AG08396 (cell line): ENCODE measurements around the gene RHO.
A peak's percentile ranks its signal among the peaks of the same experiment; 100 is the strongest.

Experiments
- DNase-seq: peaks from one replicate; pipeline ENCODE4 v3.0.0; 2012; ENCODE audit warnings: low spot score, mixed read lengths

Gene RHO

DNA sequence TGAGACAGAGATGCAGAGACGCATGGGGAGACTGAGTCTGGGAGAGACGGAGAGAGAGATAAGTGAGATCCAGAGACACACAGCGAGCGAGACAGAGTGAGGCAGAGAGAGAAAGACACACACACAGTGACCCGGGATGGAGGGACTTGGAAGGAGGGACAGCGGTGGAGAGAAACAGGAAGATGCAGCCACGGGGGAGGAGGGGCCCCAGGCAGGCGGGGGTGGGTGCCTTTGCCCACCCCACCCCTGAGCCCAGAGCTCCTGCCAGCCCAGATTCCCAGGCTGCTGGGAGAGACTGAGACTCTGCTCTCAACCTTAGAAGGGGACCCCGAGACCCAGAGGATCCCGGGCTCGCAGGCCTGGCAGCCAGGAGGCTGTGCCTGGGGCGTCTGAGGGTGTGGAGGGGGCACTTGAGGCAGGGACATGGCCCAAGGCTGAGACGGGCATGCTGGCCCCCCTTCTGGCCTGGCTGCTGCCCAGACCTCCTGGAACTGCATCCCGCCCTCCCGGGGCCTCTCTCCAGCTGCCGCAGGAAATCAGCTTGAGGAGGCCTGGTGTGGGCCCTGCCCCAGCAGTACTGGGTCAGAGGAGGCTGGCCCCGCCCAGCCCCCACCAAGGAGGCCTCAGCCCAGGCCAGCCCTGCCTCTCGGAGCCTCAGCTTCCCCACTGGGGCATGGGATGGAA, 32.6 kb downstream of the RHO start:
- DNase-seq: peak; percentile 92

DNA sequence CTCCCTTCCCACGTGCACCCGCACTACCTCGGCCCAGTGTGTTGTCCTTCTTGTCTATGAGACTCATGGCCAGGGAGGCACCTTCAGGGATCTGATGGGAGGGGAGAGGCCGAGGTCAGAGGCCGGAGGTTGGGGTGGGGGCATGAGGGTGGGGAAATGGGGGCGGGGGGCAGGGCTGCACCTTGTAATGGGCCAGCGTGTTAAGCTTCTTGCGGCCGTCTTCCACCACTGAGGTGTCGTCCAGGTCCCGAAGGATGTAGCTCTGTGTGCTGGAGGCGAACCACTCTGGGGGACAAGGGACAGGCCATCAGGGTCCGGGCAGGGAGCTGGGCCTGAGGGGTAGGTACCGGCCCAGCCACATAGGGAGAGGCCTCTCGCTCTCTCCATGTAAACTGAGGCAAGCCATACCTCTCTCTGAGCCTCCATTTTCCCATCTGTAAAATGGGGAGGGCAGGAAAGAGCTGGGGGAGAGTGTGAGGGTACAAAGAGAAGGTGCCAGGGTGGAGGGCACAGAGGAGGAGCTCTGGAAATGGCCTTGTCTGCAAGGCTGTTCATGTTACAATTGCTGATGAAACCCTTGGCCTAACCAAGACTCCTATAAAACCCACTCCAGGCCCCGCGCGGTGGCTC, 33.3 kb downstream of the RHO start:
- no peak for DNase-seq

DNA sequence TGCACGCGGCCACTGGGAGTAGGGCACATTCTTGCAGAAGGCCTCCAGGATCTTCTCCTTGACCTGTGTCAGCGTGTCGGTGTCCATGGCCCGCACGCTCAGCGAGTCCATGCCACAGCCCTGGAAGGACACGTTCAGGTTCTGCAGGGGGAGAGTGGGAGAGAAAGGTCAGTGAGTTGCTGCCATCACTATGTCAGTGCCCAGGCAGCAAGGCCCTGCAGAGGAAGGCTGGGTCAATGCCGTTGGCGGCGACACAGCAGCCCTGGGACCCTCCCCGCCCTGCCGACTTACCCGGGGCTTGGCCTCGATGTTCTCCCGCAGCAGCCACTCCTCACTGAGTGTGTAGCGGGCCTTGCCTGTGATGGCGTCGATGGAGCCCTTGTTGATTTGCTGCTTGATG, 34.4 kb downstream of the RHO start:
- no peak for DNase-seq

DNA sequence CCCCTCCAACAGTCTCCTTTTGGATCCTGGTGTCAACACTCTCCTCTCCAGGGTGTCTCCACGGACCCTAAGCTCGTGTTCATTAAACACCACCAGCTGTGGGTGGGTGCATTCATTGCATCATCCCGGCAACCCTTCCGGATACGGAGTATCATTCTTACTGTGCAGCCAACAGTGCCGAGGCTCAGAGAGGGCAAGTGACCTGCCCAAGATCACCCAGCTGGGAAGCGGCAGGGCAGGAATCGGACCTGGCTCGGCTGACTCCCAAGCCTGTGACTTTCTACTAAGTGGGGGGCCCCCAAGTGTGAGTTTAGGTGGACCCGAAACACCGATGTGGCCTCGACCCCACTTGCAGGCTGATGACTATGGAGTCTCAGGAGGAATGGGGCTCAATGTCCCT, 34.9 kb downstream of the RHO start:
- DNase-seq: no peak

DNA sequence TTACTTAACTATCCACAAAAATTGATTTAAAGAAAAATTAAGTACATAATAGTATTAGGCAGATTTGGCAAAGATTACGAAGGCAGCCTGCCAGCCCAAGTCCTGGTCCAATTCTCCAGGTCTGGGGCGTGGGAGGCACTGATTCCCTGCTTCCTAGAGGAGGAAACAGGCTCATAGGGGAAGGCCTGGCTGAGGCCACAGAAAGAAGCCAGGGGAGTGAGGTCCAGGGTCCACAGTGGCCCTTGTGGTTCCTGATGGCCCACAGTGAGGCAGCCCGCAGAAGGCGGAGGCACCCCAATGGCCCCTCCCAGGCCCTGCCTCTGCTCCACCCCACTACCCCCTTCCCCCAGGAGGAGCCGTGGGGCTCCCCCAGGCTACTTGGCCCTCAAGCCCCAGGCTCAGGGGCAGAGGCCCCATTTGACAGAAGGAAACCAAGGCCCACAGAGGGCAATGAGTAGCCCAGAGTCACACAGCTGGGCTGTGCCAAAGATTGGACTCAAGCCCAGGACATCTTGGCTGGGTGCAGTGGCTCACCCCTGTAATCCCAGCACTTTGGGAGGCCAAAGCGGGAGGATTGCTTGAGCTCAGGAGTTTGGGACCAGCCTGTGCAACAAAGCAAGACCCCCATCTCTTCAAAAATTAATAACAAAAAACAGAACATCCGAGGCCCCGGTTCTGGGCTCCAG, 35.6 kb downstream of the RHO start:
- DNase-seq: no peak

DNA sequence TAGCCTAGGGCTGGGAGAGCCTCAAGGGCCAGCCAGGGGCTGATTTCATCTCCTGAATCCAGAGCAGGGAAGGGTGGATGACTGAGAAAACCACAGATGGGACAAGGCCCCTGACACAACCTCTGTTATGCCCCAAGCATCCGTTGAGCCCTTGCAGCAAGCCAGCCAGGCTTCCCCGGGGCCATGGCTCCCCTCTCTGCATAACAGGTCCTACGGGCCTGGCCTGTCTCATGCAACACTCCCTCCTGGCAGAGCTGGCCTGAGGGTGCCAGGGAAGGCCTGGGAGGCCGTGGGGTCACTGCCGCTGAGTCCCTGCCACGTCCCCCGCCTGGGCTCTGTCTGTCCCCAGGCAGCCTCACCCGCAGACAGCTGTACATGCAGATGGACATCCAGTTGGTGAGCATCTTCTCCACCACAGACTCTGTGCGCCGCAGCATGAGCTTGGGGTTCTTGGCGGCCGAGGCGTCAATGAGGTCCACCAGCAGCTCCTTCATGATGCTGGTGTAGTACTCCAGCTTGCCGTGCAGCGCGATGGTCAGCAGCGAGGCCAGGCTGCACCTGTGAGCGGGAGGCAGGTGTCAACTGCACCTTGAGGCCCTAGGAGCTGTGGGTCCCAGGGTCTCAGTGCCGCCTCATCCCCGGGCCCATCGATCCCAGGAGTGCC, 36.7 kb downstream of the RHO start:
- no peak for DNase-seq

DNA sequence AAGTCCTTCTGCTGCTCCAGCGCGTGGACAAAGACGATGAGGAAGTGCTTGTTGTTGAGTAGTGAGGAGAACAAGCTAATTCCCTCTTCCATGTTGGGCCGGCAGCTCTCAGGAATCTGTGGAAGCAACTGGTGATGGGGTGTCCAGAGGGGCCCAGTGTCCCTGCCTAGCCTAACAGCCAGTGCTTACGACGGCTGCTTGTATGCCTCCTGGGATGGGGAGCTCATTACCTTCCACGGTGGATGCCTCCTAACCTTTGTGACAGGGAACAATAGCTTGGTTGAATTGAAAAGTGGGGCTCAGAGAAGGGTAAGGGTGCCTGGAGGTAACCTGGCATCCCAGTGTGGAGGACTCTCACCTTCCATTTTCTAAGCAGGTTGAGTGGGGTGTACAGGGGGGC, 37.5 kb downstream of the RHO start:
- no peak for DNase-seq

DNA sequence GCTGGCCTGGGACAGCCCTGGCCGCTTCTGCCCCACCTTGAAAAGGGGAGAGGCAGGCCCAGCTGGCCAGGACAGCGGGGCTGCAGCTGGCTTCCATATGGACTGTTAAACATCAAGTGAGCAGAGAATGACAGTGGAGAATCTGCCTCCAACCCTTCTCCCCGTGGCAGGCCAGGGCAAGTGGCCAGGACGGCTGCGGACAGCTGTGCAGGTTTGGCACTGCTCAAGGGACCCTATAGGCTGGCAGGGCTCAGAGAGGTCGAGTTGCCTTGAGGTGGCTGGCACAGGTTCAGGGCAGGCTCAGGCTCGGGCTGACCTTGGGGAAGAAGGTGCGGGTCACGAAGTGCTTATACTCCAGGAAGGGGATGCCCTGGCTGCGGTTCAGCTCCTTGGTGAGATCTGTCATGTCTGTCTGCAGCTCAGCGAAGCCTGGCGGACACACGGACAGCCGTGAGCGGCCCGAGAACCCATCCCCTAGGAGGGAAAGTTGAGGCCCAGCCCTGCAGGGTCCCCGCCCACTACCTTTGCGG, 38.8 kb downstream of the RHO start:
- DNase-seq: no peak

DNA sequence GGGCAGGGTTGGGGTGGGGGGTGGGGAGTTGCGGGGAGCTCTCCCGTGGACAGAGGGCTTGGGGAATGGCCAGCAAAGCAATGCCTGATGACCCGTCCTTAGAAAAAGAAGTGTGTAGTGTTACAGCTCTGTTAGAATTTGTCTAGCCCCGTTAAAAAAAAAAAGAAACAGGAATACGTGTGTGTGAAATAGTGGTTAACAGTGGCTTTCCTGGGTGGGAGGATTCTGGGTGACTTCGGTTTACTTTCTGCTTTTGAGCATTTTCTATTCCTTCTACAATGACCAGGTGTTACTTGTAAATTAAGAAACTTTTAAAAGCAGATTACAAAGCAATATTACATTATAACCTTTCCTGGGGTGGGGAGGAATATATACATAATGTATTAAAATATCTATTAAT, 39.5 kb downstream of the RHO start:
- DNase-seq: no peak

DNA sequence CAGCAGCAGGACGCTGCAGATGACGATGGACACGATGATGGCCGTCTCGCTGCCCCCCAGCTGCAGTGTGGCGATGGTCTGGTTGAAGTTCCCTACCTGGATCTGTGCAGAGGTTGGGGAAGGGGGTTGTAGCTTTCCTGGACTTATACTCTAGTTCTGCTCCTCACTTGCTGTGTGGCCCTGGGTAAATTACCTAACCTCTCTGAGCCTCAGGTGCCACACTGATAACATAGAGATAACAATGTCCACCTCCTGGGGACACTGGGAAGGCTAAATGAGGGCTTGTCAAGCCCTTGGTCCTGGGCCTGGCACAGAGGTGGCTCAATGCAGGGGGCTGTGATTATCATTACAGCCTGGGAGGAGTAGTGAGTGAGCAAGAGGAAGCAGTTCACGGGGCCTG, 41.4 kb downstream of the RHO start:
- DNase-seq: no peak

DNA sequence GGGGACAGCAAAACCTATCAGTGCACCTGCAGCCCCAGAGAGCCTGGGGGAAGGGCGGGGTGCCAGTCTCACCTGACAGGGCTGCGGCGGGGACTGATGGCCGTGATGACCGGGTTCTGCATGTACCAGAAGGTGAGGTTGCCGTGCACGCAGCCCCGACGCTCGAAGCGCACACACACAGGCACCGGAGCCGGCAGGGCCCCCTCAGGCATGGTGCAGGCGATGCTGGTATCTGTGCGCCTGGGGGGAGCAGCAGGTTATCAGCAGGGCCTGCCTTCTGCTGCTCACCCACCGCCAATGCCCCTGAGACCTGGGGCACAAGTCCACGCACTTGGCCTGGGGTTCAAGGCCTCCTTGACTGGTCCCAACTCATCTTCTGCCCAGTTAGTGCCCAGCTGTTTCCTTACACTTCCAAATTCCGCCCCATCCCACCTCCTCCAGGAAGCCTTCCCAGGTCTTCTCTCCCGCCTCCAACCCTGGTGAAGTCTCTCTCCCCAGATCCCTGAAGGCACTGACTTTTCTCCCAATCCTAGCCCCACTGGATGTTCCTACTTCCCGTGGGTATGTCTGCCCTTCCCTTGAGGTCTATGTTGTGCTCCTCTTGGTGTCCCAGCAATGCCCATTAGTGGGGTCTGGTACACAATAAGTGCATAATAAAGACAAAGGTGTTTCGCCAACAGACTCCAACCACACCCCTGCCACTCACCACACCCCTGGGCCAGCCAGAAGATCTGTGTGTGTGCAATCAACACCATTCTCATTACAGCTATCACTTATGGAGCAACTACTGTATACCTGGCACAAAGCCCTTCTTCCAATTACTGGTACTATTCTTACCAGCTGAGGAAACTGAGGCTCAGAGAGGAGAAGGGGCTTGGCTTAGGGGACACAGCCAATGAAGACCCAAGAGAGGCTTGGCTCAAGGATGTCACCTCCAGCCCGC, 43.4 kb downstream of the RHO start:
- no peak for DNase-seq

DNA sequence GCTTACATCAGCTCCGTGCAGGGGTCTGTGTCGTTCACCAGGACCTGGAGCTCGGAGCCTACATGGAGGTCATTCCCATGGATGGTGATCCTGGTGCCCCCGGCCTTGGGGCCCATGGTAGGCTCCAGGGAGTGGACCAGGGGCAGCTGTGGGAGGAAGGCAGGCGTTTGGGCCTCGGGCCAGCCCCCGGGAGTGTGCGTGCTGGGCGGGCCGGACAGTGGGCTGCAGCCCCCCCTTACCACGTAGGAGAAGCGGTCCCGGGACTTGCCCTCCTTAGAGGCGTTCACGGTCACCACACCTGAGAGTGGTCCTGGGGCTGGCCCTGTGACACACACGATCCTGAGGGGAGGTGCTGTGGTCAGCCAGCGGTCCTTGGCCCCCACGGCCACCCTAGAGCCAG, 44.2 kb downstream of the RHO start:
- DNase-seq: no peak

DNA sequence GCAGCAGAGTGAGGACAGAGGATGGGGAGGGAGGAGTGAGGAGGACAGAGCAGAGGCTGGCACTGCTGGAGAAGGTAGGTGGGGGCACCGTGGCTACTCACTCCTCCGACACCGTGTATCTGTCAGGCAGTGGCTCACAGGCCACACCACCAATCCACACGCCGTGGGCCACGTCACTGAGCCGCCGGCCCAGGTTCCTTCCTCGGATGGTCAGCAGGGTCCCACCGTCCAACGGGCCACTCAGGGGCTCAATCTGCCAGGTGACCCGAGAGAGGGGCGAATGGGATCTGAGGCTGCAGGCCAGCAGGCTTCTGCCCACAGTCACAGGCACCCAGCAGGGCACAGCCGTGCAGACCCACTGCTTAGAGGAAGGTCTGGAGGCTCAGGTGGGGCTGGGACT, 45.1 kb downstream of the RHO start:
- DNase-seq: no peak

DNA sequence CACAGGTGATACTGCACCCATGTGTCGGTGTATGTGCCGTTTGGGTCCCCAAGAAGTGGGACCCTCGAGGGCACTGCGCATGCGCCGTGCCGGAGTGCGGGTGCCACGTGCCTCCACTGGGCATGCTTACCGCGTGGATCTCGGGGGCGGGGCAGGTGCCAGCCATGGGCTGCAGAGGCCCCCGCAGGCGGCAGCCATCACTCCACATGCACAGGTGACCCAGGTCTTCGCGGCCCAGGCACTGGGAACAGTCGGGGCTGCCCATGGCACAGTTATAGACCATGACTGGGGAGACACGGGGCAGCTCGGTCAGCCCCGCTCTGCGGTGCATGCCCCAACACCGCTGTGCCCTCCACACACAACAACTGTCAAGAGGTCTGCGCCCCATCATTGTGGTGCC, 45.8 kb downstream of the RHO start:
- DNase-seq: no peak

DNA sequence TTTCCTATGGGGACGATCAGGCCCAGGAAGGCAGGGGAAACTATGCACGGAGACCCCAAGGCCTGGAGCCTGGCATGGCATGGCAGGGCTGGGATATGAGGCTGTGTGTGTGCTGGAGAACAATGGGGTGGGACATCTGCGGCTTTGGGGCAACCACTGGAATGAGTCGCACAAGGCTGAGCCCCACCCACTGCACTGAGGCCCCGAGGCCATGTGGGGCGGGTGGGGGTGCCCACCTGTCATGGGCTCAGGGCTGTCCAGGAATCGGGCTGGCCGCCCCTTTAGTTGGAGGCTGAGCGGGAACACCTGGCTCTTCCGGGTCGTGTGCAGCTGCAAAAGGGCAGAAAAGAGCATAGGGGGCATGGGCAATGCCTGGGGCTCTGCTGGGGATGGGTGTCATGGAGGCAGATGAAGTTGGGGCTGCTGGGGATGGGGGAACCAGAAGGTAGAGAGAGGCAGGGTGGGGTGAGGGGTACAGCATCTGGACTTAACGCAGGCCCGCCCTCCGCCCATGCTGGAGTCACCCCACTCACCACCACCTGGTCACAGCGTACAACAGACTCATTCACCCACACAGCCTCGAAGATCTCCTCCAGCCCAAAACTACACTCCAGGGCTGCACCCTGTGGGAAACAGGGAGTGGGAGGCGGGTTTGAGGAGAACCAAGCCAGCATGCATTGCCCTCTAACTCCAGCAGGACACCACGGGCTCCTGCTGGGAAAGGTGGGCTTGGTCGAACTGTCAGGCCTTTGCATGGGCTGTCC, 47.0 kb downstream of the RHO start:
- no peak for DNase-seq

DNA sequence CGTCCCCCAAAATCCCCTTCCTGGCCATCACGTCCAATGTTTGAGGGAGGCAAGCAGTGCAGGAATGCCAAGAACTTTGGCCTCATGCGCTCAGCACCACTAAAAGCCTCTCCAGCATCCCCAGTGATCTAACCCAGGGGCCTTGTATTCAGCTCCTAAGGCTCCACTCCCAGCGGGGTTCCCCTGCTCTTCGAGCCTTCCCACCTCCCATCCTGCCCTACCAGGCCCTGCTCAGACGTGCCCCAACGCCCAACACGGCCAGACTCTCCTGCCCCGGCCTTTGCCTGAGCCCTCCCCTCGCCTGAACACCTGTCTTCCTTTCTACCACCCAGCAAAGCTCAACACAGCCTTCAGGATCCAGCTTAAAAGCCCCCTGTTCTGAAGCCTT, 47.6 kb downstream of the RHO start:
- DNase-seq: no peak

DNA sequence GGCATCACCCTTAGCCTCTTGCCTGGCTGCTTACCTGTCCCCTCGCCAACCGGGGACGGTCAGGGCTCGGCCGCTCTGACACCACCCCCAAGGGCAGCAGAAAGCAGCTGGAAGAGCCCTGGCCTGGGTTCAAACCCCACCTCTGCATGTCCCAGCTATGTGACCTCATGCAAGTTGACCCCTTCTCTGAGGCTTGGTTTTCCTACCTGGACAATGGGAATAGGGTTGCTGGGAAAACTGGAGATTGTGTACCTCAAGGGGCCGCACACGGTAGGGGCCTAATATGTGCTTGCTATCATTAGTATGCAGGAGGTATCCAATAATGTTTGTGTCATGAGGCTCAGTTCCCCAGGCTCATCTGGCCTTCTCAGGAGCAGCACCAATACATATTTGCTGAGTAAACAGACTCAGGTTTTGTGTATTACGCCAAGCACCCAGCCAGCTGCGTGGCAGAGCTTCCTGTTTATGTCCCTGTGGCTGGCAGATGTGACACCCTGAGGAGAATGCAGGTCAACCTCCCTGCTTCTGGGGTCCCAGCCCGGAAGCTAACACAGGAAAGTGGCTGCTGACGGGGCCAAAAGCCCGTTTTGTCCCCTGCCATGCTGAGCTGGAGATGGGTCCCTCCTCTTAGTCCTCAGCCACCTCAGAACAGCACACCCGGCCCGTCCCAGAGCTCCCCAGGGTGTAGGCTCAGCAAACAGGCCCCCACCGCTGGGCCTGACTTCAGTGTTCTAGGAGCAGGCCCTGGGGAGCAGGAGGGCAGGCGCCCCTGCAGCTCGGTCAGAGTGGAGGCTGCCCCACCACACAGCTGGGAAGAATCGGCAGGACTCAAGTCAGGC, 48.3 kb downstream of the RHO start:
- no peak for DNase-seq

DNA sequence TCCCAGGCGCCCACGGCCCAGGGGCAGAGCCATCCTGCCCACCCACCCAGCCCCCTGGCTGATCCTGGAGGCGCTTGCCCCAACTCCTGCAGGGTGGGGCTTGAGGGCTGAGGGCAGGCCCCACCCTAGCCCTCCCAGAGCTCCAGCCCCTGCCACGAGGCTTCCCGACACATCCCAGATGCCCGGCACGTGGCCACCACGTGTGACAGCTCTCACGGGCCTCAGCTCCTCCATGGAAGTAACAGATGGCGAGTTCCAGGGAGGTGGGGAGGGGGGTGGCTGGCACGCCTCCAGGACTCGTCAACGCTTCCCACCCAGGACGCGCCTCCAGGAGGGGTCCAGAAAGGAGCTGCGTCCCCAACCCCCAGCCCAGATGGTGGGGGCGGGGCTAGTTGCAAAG, 48.9 kb downstream of the RHO start:
- no peak for DNase-seq

DNA sequence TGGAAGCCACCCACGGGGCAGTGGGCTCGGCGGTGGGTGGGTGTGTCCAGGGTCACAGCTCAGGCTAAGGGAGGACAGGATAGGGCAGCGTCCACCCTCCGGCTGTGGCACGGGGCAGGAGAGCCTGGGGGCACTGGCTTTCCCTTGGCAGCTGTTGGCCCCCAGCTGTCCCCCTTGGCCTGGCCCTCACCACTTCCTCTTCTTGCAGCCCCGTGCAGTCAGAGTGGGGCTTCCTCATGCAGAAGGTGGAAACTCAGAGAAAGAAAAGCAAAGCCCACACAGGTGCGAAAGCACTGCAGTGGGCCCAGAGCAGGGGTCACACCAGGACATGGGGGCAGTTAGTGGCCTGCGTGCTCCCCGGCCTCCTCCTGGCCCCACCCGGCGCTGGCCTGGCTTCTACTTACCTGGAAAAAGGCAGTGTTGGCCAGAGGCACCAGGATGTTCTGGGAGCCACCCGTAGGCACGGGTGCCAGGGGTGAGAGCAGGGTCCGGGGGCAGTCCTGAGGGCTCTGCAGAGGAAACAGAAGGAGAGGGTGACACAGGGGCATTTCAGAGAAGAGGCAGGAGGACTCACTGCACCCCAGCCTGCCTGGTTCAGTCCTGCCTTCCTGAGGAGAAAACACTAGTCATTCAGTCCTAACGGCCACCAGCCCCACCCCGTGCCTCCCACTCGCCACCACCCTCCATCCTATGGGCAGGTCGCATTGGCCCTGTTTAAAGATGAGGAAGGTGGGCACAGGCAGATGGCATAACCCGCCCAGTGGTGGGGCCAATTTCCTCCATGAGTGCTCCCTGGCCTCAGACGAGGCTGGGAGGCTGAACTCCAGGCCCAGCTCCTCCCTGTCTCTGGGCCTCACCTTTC, 49.7 kb downstream of the RHO start:
- no peak for DNase-seq
